ENCODE results near the gene EIF5. TPM values are rescaled to one million over a fixed set of nuclear protein-coding genes. Genes with fewer than 3 reads are reported as not detected.

EIF5 gene
- total RNA-seq, 1 experiment from 2014 or later, result 180 TPM

Small RNA genes lying within 50 kb of the gene (small RNA-seq; reads per million reads assigned to genes)
- gene SNORA28, result 428 reads per million, percentile 100 among the genes with 10 or more reads in this experiment

Other genes starting within 250 kb of the EIF5 start
- not detected in 2 replicates for gene EXOC3L4, start 239.5 kb upstream of the EIF5 start, total RNA-seq (2014; rRNA removed; shearing (Covaris generic); ENCODE audit: low replicate concordance)
- not detected in 2 replicates for gene TNFAIP2, start 210.8 kb upstream of the EIF5 start, total RNA-seq (2014; rRNA removed; shearing (Covaris generic); ENCODE audit: low replicate concordance)
- gene MARK3, start 51.2 kb downstream of the EIF5 start, total RNA-seq (2014; rRNA removed; shearing (Covaris generic); ENCODE audit: low replicate concordance), result 94.5 and 113 TPM in 2 replicates
- 30.4 and 55.2 TPM in 2 replicates for gene CKB, start 188.6 kb downstream of the EIF5 start, total RNA-seq (2014; rRNA removed; shearing (Covaris generic); ENCODE audit: low replicate concordance)
- 8.0 and 30.8 TPM in 2 replicates for gene TRMT61A, start 195.0 kb downstream of the EIF5 start, total RNA-seq (2014; rRNA removed; shearing (Covaris generic); ENCODE audit: low replicate concordance)
- 23.1 and 32.6 TPM in 2 replicates for gene BAG5, start 228.4 kb downstream of the EIF5 start, total RNA-seq (2014; rRNA removed; shearing (Covaris generic); ENCODE audit: low replicate concordance)
- gene COA8, start 228.7 kb downstream of the EIF5 start, total RNA-seq (2014; rRNA removed; shearing (Covaris generic); ENCODE audit: low replicate concordance), result 62.9 and 63.5 TPM in 2 replicates